Upper lobe of left lung (tissue), 6 donors: ENCODE measurements around the gene PRKAG2. TPM values are rescaled to one million over a fixed set of nuclear protein-coding genes. Genes with fewer than 3 reads are reported as not detected.

ENCODE experiments used
- ATAC-seq, 2 donors: fragments of 200-7000 bp; cut with Tn5 transposase; one replicate each; pipeline ENCODE4 v1.9.1; 2022; ENCODE audit warnings: mild to moderate bottlenecking in 2 of 2, moderate library complexity in 2 of 2; ENCODE audit not compliant: low FRiP score in 2 of 2
- DNase-seq, 2 donors: peaks; one replicate each; pipeline ENCODE4 v3.0.0-alpha.2; 2019 to 2020
- H3K27ac ChIP-seq, 4 donors: fragments of 200-600 bp; sonication (generic); one replicate each; pipeline ENCODE4 v1.5.1; 2016 to 2019
- H3K27me3 ChIP-seq, 4 donors: fragments of 200-600 bp; sonication (generic); one replicate each; pipeline ENCODE4 v1.5.1; 2017 to 2019
- H3K36me3 ChIP-seq, 4 donors: fragments of 200-600 bp; sonication (generic); one replicate each; pipeline ENCODE4 v1.5.1; 2016 to 2019
- H3K4me1 ChIP-seq, 4 donors: fragments of 200-600 bp; sonication (generic); one replicate each; pipeline ENCODE4 v1.5.1; 2018 to 2019
- H3K4me3 ChIP-seq, 4 donors: fragments of 200-600 bp; sonication (generic); one replicate each; pipeline ENCODE4 v1.5.1; 2017 to 2019; ENCODE audit warnings: mild to moderate bottlenecking in 2 of 4, moderate library complexity in 1 of 4
- H3K9me3 ChIP-seq, 4 donors: fragments of 200-600 bp; sonication (generic); one replicate each; pipeline ENCODE4 v1.5.1; 2018 to 2019
- EP300 ChIP-seq, 4 donors: sonication (generic); formaldehyde crosslinking; IDR thresholded peaks; one replicate each; pipeline ENCODE4 v1.5.1; 2017; ENCODE audit warnings: antibody characterized with exemption in 4 of 4, control low read depth in 2 of 4
- POLR2A ChIP-seq, 4 donors: fragments of 450-650 bp; IDR thresholded peaks; one replicate each; pipeline ENCODE4 v1.5.1; 2016 to 2017; ENCODE audit warnings: antibody characterized with exemption in 4 of 4, mild to moderate bottlenecking in 2 of 4
- POLR2AphosphoS5 ChIP-seq, 2 donors: sonication (generic); formaldehyde crosslinking; IDR thresholded peaks; one replicate each; pipeline ENCODE4 v1.5.1; 2017; ENCODE audit warnings: antibody characterized with exemption in 2 of 2
- WGBS, 2 donors: methylation state at CpG; one replicate each; pipeline ENCODE4 v1.1.5; 2017 to 2018; 5-methylcytosine and 5-hydroxymethylcytosine counted together
- total RNA-seq, 6 donors: library from RNA; depleted of rRNA in 4 of 6; stranded (reverse); fragments of >200 nt in 4 of 6; gene quantifications; one replicate each; pipeline versions ENCODE4 v1.1.0 to v1.2.1, GENCODE V29; 2016 to 2021
- TF ChIP-seq, protein P1 (sequence below), 6 experiments: fragments of 450-650 bp in 4 of 6; fragments of 200-600 bp in 2 of 6; sonication (generic) in 2 of 6; IDR thresholded peaks; one replicate each; pipeline ENCODE4 v1.5.1; 2016 to 2019; ENCODE audit warnings: antibody characterized with exemption in 6 of 6
- donor health status: DM: no; HTN: no; CAD: no; lungs with moderate emphysema.
- donor health status: DM: no; HTN: yes; CAD: no; lungs with severe emphysema.

PRKAG2 gene
- total RNA-seq, 6 donors from 2014 or later = 20.6 to 68.1 (median 29.6) TPM

DNA sequence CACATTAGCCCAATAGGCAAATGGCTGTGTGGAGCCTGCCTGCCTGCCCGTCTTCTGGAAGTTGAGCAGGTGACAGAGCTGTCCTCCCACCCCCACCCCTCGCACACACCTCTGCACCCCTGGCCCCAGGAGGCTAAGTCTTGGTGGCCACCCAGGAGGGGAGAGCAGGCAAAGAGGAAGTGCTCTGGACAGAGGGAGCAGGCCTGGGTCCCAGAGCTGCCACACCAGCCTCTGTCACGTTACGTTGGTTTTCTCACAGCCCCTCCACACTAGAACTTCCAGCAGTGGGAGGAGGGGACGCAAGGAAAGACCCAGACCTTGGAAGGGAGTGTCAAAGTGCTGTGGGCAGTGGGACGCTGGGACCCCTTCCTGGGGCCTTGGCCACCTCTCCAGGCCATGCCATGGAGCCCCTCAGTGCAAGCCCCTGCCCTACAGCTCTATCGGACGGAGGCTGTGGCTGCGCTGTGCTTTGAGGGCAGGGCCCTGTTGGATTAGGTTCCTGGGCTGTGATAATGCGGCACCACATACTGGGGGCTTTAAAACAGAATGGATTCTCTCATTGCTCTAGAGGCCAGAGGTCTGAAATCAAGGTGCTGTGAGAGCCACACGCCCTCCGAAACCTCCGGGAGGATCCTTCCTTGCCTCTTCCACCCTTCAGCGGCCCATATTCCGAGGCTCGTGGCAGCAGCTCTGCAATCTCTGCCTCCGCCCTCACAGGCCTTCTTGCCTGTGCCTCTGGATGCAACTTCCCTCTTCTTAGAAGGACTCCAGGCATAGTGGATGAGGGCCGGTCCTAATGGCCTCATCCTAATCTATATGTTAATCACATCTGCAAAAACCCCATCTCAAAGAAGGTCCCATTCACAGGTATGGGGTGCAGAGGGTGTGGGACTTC lies 9.9 kb downstream of the PRKAG2 start:
- Histone ChIP-seq H3K4me1 (peaks cover 19 to 45% (median 27%) of the 10 kb centered on the region in 4 donors), H3K4me3 (no peak overlapping the region), H3K27ac (no peak overlapping the region), H3K9me3 (no peaks in the 10 kb centered on the region), H3K27me3 (no peaks in the 10 kb centered on the region), H3K36me3 (peaks cover 0 to under 1% (median 0%) of the 10 kb centered on the region in 4 donors)
- ATAC-seq = no peak
- no peak for DNase-seq
- WGBS, 2 donors = 88 to 92% methylated on average over 16 to 18 of the region's 18 CpGs
- TF ChIP-seq, protein P1, sequence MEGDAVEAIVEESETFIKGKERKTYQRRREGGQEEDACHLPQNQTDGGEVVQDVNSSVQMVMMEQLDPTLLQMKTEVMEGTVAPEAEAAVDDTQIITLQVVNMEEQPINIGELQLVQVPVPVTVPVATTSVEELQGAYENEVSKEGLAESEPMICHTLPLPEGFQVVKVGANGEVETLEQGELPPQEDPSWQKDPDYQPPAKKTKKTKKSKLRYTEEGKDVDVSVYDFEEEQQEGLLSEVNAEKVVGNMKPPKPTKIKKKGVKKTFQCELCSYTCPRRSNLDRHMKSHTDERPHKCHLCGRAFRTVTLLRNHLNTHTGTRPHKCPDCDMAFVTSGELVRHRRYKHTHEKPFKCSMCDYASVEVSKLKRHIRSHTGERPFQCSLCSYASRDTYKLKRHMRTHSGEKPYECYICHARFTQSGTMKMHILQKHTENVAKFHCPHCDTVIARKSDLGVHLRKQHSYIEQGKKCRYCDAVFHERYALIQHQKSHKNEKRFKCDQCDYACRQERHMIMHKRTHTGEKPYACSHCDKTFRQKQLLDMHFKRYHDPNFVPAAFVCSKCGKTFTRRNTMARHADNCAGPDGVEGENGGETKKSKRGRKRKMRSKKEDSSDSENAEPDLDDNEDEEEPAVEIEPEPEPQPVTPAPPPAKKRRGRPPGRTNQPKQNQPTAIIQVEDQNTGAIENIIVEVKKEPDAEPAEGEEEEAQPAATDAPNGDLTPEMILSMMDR (IDR thresholded peaks at IDR 0.05) = no peak
- TF ChIP-seq POLR2A (IDR thresholded peaks at IDR 0.05) (no peak), POLR2AphosphoS5 (IDR thresholded peaks at IDR 0.05) (no peak), EP300 (IDR thresholded peaks at IDR 0.05) (no peak)

DNA sequence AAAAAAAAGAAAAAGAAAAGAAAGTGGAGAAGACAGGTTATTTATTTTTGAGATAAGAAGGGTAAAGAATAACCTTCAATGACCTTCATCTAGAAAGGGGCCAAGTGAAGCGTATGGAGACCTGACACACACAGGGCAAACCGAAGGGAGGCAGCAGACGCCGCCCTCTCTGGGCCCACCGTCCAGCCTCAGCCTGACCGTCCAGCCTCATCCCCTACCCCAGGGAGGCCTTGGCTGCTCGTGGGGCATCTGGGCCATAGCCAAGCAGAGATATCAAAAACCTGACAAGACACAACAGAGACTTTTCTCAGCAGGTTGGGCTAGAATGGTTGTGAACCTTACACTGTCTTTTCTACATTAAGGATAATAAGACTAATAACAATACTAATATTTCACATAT lies 10.9 kb downstream of the PRKAG2 start:
- peaks cover 19 to 45% (median 27%) of the 10 kb centered on the region in 4 donors for H3K4me1 ChIP-seq
- 92 to 96% methylated on average over 7 of the region's 7 CpGs for WGBS, 2 donors
- H3K27me3 ChIP-seq = no peaks in the 10 kb centered on the region
- no peak for DNase-seq
- H3K9me3 ChIP-seq = no peaks in the 10 kb centered on the region
- no peak overlapping the region for H3K4me3 ChIP-seq
- no peak overlapping the region for H3K27ac ChIP-seq
- TF ChIP-seq, protein P1 (IDR thresholded peaks at IDR 0.05) = no peak
- TF ChIP-seq EP300 (IDR thresholded peaks at IDR 0.05) = no peak
- no peak for TF ChIP-seq POLR2AphosphoS5 (IDR thresholded peaks at IDR 0.05)
- TF ChIP-seq POLR2A (IDR thresholded peaks at IDR 0.05) = no peak
- peaks cover 0 to 2% (median 0%) of the 10 kb centered on the region in 4 donors for H3K36me3 ChIP-seq
- no peak for ATAC-seq

DNA sequence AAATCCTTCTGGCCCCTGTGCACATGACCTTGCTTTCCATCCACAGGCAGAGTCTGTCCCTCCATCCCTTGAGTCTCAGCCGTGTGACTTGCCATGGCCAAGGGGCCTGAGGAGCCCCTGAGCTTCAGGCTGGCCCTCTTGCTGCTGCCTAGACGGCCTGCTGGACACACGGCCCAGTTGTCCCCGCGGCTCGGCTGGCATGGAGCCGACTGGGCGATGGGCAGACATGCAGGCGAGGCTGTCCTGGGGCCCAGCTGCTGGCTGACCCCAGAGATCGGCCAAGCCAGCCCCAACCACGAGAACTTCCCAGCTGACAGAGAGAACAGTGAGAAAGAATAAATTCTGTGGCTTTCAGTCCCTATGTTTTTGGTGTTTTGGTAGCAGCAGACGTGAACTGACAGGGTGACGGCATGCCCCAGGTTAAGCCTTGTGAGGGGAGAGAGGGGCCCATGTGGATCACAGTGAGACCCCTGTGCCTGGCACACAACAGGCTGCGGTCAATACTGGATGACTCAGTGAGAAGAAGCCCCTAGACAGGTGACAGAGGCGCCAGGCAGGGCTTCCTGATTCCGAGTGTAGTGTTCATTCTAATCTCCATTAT lies 11.7 kb downstream of the PRKAG2 start:
- 87 to 89% methylated on average over 8 to 16 of the region's 16 CpGs for WGBS, 2 donors
- no peak for ATAC-seq
- peaks cover 19 to 37% (median 25%) of the 10 kb centered on the region in 4 donors for H3K4me1 ChIP-seq
- no peaks in the 10 kb centered on the region for H3K27me3 ChIP-seq
- peak in 1 of 2 donors; percentile 78 for DNase-seq
- no peaks in the 10 kb centered on the region for H3K9me3 ChIP-seq
- no peak overlapping the region for H3K4me3 ChIP-seq
- peaks cover 0 to 2% (median 0%) of the 10 kb centered on the region in 4 donors for H3K36me3 ChIP-seq
- TF ChIP-seq POLR2A (IDR thresholded peaks at IDR 0.05) (no peak), POLR2AphosphoS5 (IDR thresholded peaks at IDR 0.05) (no peak), EP300 (IDR thresholded peaks at IDR 0.05) (no peak)
- TF ChIP-seq, protein P1 (IDR thresholded peaks at IDR 0.05) = no peak
- H3K27ac ChIP-seq = no peak overlapping the region

DNA sequence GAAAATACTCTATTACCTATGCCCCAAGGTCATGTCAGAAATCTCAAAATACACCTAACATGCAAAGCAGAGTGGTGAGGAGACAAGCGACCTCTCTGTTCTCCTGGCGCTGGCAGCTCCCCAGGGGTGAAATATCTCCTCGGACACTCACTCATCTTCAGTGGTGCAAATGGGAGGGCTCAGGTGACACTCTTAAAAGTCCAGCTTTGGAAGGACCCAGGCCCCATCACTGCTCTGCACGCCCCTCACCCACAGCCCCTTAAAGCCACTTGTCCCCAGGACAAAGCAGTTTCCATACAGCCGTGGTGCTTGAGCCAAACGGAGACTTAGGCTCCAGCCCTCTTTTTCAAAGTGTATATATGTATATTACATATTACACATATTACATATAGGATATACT lies 12.4 kb downstream of the PRKAG2 start:
- DNase-seq (no peak), ATAC-seq (no peak)
- Histone ChIP-seq H3K9me3 (no peaks in the 10 kb centered on the region), H3K4me1 (peaks cover 16 to 33% (median 24%) of the 10 kb centered on the region in 4 donors), H3K27ac (no peak overlapping the region), H3K4me3 (no peak overlapping the region), H3K27me3 (no peaks in the 10 kb centered on the region), H3K36me3 (peaks cover 0 to 2% (median 0%) of the 10 kb centered on the region in 4 donors)
- TF ChIP-seq EP300 (IDR thresholded peaks at IDR 0.05) (no peak), POLR2AphosphoS5 (IDR thresholded peaks at IDR 0.05) (no peak), POLR2A (IDR thresholded peaks at IDR 0.05) (no peak)
- WGBS, 2 donors = 95 to 97% methylated on average over 6 of the region's 6 CpGs

DNA sequence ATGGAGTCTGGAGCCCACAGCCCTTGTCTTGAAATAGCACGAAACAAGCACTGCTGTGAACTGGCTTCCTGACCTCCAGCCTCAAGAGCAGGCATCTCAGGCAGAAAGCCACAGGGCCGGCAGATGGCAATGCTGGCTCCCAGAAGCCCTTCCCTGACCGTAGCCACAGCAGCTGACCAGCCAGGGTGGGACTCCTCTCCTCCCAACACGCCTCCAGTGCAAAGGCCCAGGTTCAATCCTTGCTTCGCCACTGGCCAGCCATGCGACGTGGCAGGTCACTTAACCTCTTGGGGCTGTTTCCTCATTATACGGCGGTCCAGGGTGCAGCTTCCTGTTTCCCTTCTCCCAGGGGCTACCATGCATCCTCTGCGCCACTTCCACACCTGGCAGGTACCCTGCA lies 12.8 kb downstream of the PRKAG2 start:
- Histone ChIP-seq H3K27me3 (no peaks in the 10 kb centered on the region), H3K36me3 (peaks cover 0 to 2% (median 0%) of the 10 kb centered on the region in 4 donors), H3K9me3 (no peaks in the 10 kb centered on the region), H3K27ac (peak overlapping the region in 1 of 4 donors; percentile 21), H3K4me3 (no peak overlapping the region), H3K4me1 (peaks cover 12 to 28% (median 19%) of the 10 kb centered on the region in 4 donors)
- ATAC-seq = no peak
- no peak for DNase-seq
- no peak for TF ChIP-seq POLR2A (IDR thresholded peaks at IDR 0.05)
- TF ChIP-seq, protein P1 (IDR thresholded peaks at IDR 0.05) = no peak
- TF ChIP-seq EP300 (IDR thresholded peaks at IDR 0.05) = no peak
- TF ChIP-seq POLR2AphosphoS5 (IDR thresholded peaks at IDR 0.05) = no peak
- 74 to 76% methylated on average over 9 to 10 of the region's 10 CpGs for WGBS, 2 donors
